Natural killer cell (primary cell): Measurements from ENCODE around the gene SASH1. TPM values are rescaled to one million over a fixed set of nuclear protein-coding genes. Genes with fewer than 3 reads are reported as not detected.

ENCODE experiments used
- ATAC-seq, 3 donors: fragments of 150-1000 bp in 2 of 3; fragments of 200-7000 bp in 1 of 3; cut with Tn5 transposase; 1 replicate in 1 of 3; 2 replicates in 2 of 3; pipeline ENCODE4 v1.10.0; 2021; ENCODE audit warnings: mild to moderate bottlenecking in 2 of 3, moderate library complexity in 2 of 3
- DNase-seq, 2 donors: peaks; one replicate each; pipeline versions ENCODE4 v3.0.0 to v3.0.0-alpha.2; 2013 to 2021; ENCODE audit warnings: mixed read lengths in 1 of 2
- H3K27ac ChIP-seq: one replicate; pipeline ENCODE4 v1.5.1; 2013; ENCODE audit warnings: mild to moderate bottlenecking, low read length
- H3K27me3 ChIP-seq: one replicate; pipeline ENCODE4 v1.6.1; 2013; ENCODE audit warnings: low read length; ENCODE audit not compliant: control insufficient read depth, insufficient read depth
- H3K36me3 ChIP-seq: one replicate; pipeline ENCODE4 v1.6.1; 2013; ENCODE audit warnings: low read length; ENCODE audit not compliant: control insufficient read depth, insufficient read depth
- H3K4me1 ChIP-seq: one replicate; pipeline ENCODE4 v1.6.1; 2013; ENCODE audit warnings: low read length; ENCODE audit not compliant: control insufficient read depth, insufficient read depth
- H3K4me3 ChIP-seq: one replicate; pipeline ENCODE4 v1.5.1; 2013; ENCODE audit warnings: low read length
- H3K9me3 ChIP-seq: one replicate; pipeline ENCODE4 v1.6.1; 2013; ENCODE audit warnings: low read length; ENCODE audit not compliant: control insufficient read depth, insufficient read depth
- H3K27ac Mint-ChIP-seq, 2 donors: one replicate each; pipeline ENCODE4 v1.8.0; 2022; ENCODE audit warnings: mild to moderate bottlenecking in 2 of 2, mixed read lengths in 2 of 2, moderate library complexity in 1 of 2
- H3K27me3 Mint-ChIP-seq, 2 donors: one replicate each; pipeline ENCODE4 v1.8.0; 2022; ENCODE audit warnings: low read depth in 2 of 2, mixed read lengths in 2 of 2
- H3K36me3 Mint-ChIP-seq: one replicate; pipeline ENCODE4 v1.8.0; 2022; ENCODE audit warnings: mixed read lengths
- H3K4me1 Mint-ChIP-seq, 2 donors: one replicate each; pipeline ENCODE4 v1.8.0; 2022; ENCODE audit warnings: mixed read lengths in 2 of 2
- H3K4me3 Mint-ChIP-seq: one replicate; pipeline ENCODE4 v1.8.0; 2022; ENCODE audit warnings: mild to moderate bottlenecking, moderate library complexity, mixed read lengths
- H3K9me3 Mint-ChIP-seq, 2 donors: one replicate each; pipeline ENCODE4 v1.8.0; 2022; ENCODE audit warnings: mixed read lengths in 2 of 2
- CTCF ChIP-seq: fragments of 200-600 bp; IDR thresholded peaks from one replicate; pipeline ENCODE4 v1.8.0; 2022; ENCODE audit warnings: antibody characterized with exemption
- WGBS: methylation state at CpG from one replicate; pipeline ENCODE4 v1.1.7; 2013; ENCODE audit warnings: missing lambda C conversion rate; ENCODE audit not compliant: insufficient coverage; 5-methylcytosine and 5-hydroxymethylcytosine counted together
- intact Hi-C: fragments of 100-400 bp; cut with micrococcal nuclease; formaldehyde crosslinking; loops from one replicate; pipeline ENCODE4 v1.14.2; 2022
- total RNA-seq, 4 donors: library from RNA; stranded (reverse); fragments of 120-200 nt in 1 of 4; gene quantifications; one replicate each; pipeline versions ENCODE4 v1.2.3 to v1.2.4, GENCODE V29; 2013 to 2022

Gene SASH1
- total RNA-seq, 3 donors from 2014 or later (not counting 1 experiment from before 2014, with no cell fraction given): 0.63 to 6.2 (median 2.7) TPM

GRCh38 chr6:148448369-148449012 is 105.9 kb downstream of the SASH1 start:
- no peak overlapping the region for H3K4me3 Mint-ChIP-seq
- no peak for DNase-seq
- ATAC-seq: no peak

GRCh38 chr6:148450866-148451265 is 108.2 kb downstream of the SASH1 start:
- H3K27ac Mint-ChIP-seq: no peak overlapping the region
- Histone ChIP-seq H3K9me3 (no peaks in the 10 kb centered on the region), H3K4me1 (peaks cover 10% of the 10 kb centered on the region), H3K36me3 (no peaks in the 10 kb centered on the region), H3K4me3 (no peak overlapping the region), H3K27ac (no peak overlapping the region), H3K27me3 (no peaks in the 10 kb centered on the region)
- no peaks in the 10 kb centered on the region for H3K36me3 Mint-ChIP-seq
- peaks cover 0 to 7% of the 10 kb centered on the region in 2 donors for H3K4me1 Mint-ChIP-seq
- TF ChIP-seq CTCF: no peak
- intact Hi-C loops: no loop called here
- ATAC-seq (no peak), DNase-seq (no peak)
- H3K9me3 Mint-ChIP-seq: no peaks in the 10 kb centered on the region
- H3K4me3 Mint-ChIP-seq: no peak overlapping the region
- peaks cover 8% of the 10 kb centered on the region in 2 donors for H3K27me3 Mint-ChIP-seq

More at GRCh38 chr6:148448369-148449012, 105.9 kb downstream of the SASH1 start:
- H3K9me3 ChIP-seq: no peaks in the 10 kb centered on the region
- Mint-ChIP-seq H3K36me3 (no peaks in the 10 kb centered on the region), H3K9me3 (no peaks in the 10 kb centered on the region), H3K4me1 (peaks cover 0 to 7% of the 10 kb centered on the region in 2 donors), H3K27ac (no peak overlapping the region), H3K27me3 (peaks cover 8% of the 10 kb centered on the region in 2 donors)
- TF ChIP-seq CTCF: no peak
- peaks cover 10% of the 10 kb centered on the region for H3K4me1 ChIP-seq
- WGBS: 46% methylated on average over 6 of the region's 6 CpGs
- no peaks in the 10 kb centered on the region for H3K27me3 ChIP-seq
- no peaks in the 10 kb centered on the region for H3K36me3 ChIP-seq
- intact Hi-C loops: no loop called here
- H3K4me3 ChIP-seq: no peak overlapping the region
- H3K27ac ChIP-seq: no peak overlapping the region

- Histone ChIP-seq H3K27me3 (no peaks in the 10 kb centered on the region), H3K36me3 (no peaks in the 10 kb centered on the region), H3K9me3 (no peaks in the 10 kb centered on the region), H3K4me3 (no peak overlapping the region), H3K27ac (no peak overlapping the region), H3K4me1 (peaks cover 10% of the 10 kb centered on the region)
- no peak for ATAC-seq
- peaks cover 0 to 7% of the 10 kb centered on the region in 2 donors for H3K4me1 Mint-ChIP-seq
- no peaks in the 10 kb centered on the region for H3K9me3 Mint-ChIP-seq
- H3K36me3 Mint-ChIP-seq: no peaks in the 10 kb centered on the region
- DNase-seq: peak in 1 of 2 donors; percentile 50
- H3K4me3 Mint-ChIP-seq: no peak overlapping the region
- TF ChIP-seq CTCF: no peak
- 52% methylated on average over 8 of the region's 8 CpGs for WGBS
- intact Hi-C loops: no loop called here
- H3K27me3 Mint-ChIP-seq: peaks cover 8% of the 10 kb centered on the region in 2 donors
- no peak overlapping the region for H3K27ac Mint-ChIP-seq
Observed at GRCh38 chr6:148451690-148452089, 109.1 kb downstream of the SASH1 start.

GRCh38 chr6:148452876-148453275 is 110.2 kb downstream of the SASH1 start:
- H3K9me3 ChIP-seq: no peaks in the 10 kb centered on the region
- H3K27ac Mint-ChIP-seq: no peak overlapping the region
- no peak for TF ChIP-seq CTCF
- peaks cover 8% of the 10 kb centered on the region in 2 donors for H3K27me3 Mint-ChIP-seq
- DNase-seq: no peak
- 94% methylated on average over 16 of the region's 16 CpGs for WGBS
- H3K4me1 ChIP-seq: peaks cover 10% of the 10 kb centered on the region
- no peaks in the 10 kb centered on the region for H3K36me3 ChIP-seq
- intact Hi-C loops: no loop called here
- no peak for ATAC-seq
- H3K9me3 Mint-ChIP-seq: no peaks in the 10 kb centered on the region
- no peak overlapping the region for H3K4me3 ChIP-seq
- no peak overlapping the region for H3K4me3 Mint-ChIP-seq
- no peak overlapping the region for H3K27ac ChIP-seq
- H3K27me3 ChIP-seq: no peaks in the 10 kb centered on the region
- H3K4me1 Mint-ChIP-seq: peaks cover 0 to 7% of the 10 kb centered on the region in 2 donors
- H3K36me3 Mint-ChIP-seq: no peaks in the 10 kb centered on the region
